Measurements from ENCODE around the gene DEGS2. TPM values are rescaled to one million over a fixed set of nuclear protein-coding genes. Genes with fewer than 3 reads are reported as not detected.

Gene DEGS2
- total and polyA plus RNA-seq, 2 of the 13 experiments (the other 11 are each of a cell fraction or from before 2014, with no cell fraction given), result 0.09 TPM

GRCh38 chr14:100144996-100145646 lies 14.3 kb downstream of the DEGS2 start (continued):
- no peak for TF ChIP-seq ZNF33B (CRISPR knock-in tag; IDR thresholded peaks at IDR 0.05)
- TF ChIP-seq CERS6 (CRISPR knock-in tag; IDR thresholded peaks at IDR 0.05), result no peak
- TF ChIP-seq ZNF3 (CRISPR knock-in tag; IDR thresholded peaks at IDR 0.05), result no peak
- no peak for TF ChIP-seq NCOA5 (CRISPR knock-in tag; IDR thresholded peaks at IDR 0.05)
- peak; percentile 27; the same call in 1 of the 2 replicates for TF ChIP-seq MYC (CRISPR knock-in tag; IDR thresholded peaks at IDR 0.05; ENCODE audit: borderline replicate concordance)
- TF ChIP-seq MXI1 (IDR thresholded peaks at IDR 0.05; ENCODE audit: borderline replicate concordance, low read depth, low read length), result peak; percentile 17; the same call in 1 of the 3 replicates
- TF ChIP-seq TSC22D2 (CRISPR knock-in tag; IDR thresholded peaks at IDR 0.05; ENCODE audit: borderline replicate concordance), result no peak
- TF ChIP-seq KLF9 (CRISPR knock-in tag; IDR thresholded peaks at IDR 0.05; ENCODE audit: low read depth), result no peak
- TF ChIP-seq PRDM10 (CRISPR knock-in tag; IDR thresholded peaks at IDR 0.05; ENCODE audit: low read depth), result peak; percentile 75; the same call in 1 of the 2 replicates
- no peak for TF ChIP-seq RAD51 (IDR thresholded peaks at IDR 0.05; ENCODE audit: borderline replicate concordance)
- no peak for TF ChIP-seq AFF4 (CRISPR knock-in tag; IDR thresholded peaks at IDR 0.05)
- TF ChIP-seq ZNF460 (CRISPR knock-in tag; IDR thresholded peaks at IDR 0.05; ENCODE audit: borderline replicate concordance), result no peak; the same call in 1 of the 2 replicates
- TF ChIP-seq ZNF333 (CRISPR knock-in tag; IDR thresholded peaks at IDR 0.05; ENCODE audit: borderline replicate concordance), result no peak
- no peak for TF ChIP-seq THYN1 (CRISPR knock-in tag; IDR thresholded peaks at IDR 0.05; ENCODE audit: borderline replicate concordance, low read depth)
- TF ChIP-seq ZBTB25 (CRISPR knock-in tag; IDR thresholded peaks at IDR 0.05), result no peak
- no peak for TF ChIP-seq ARNTL (CRISPR knock-in tag; IDR thresholded peaks at IDR 0.05)
- TF ChIP-seq ZGPAT (CRISPR knock-in tag; IDR thresholded peaks at IDR 0.05), result peak; percentile 83
- TF ChIP-seq ZNF713 (CRISPR knock-in tag; IDR thresholded peaks at IDR 0.05), result no peak
- TF ChIP-seq SIN3A (IDR thresholded peaks at IDR 0.05; ENCODE audit: borderline replicate concordance, low read depth, low read length), result no peak

Data from HepG2 (cell line).